ENCODE results near the gene TCF7L1. TPM values are rescaled to one million over a fixed set of nuclear protein-coding genes. Genes with fewer than 3 reads are reported as not detected.
A peak's percentile ranks its signal among the peaks of the same experiment; 100 is the strongest.
"Not testable (repeated sequence)": the region's sequence is repeated elsewhere in the genome, so short reads cannot be mapped to it uniquely, and the experiment has no call there.

The TCF7L1 gene
- total RNA-seq (2014; rRNA removed; shearing (Covaris generic)), result 0.24 TPM in 1 of 2 replicates, not detected in the other

- DNase-seq (ENCODE audit: low spot score), result peak; percentile 54
These were observed at the start of gene TCF7L1 for GRCh38 chr2:85132834-85133637. Gene TCF7L1 (plus strand): TSS chr2:85133392. CDS start chr2:85133685, 293 bp downstream.

GRCh38 chr2:85085563-85085962 lies 47.6 kb upstream of the TCF7L1 start:
- no peak for DNase-seq (ENCODE audit: low spot score)

GRCh38 chr2:85087541-85087940 lies 45.7 kb upstream of the TCF7L1 start:
- no peak for DNase-seq (ENCODE audit: low spot score)

- DNase-seq (ENCODE audit: low spot score), result no peak
These were observed 44.3 kb upstream of the TCF7L1 start for GRCh38 chr2:85088921-85089320.

- DNase-seq (ENCODE audit: low spot score), result no peak
These were observed 43.6 kb upstream of the TCF7L1 start for GRCh38 chr2:85089585-85089984.

- DNase-seq (ENCODE audit: low spot score), result no peak
These were observed 41.4 kb upstream of the TCF7L1 start for GRCh38 chr2:85091838-85092237.

GRCh38 chr2:85095094-85095493 lies 38.1 kb upstream of the TCF7L1 start:
- peak; percentile 14 for DNase-seq (ENCODE audit: low spot score)

GRCh38 chr2:85096616-85097015 lies 36.6 kb upstream of the TCF7L1 start:
- no peak for DNase-seq (ENCODE audit: low spot score)

- no peak for DNase-seq (ENCODE audit: low spot score)
These were observed 29.0 kb upstream of the TCF7L1 start for GRCh38 chr2:85104228-85104627.

- no peak for DNase-seq (ENCODE audit: low spot score)
These were observed 26.6 kb upstream of the TCF7L1 start for GRCh38 chr2:85106489-85107180.

GRCh38 chr2:85110991-85111560 lies 22.1 kb upstream of the TCF7L1 start:
- peak; percentile 94 for DNase-seq (ENCODE audit: low spot score)

- peak; percentile 72 for DNase-seq (ENCODE audit: low spot score)
These were observed 21.3 kb upstream of the TCF7L1 start for GRCh38 chr2:85111819-85112281.

GRCh38 chr2:85112906-85113625 lies 20.1 kb upstream of the TCF7L1 start:
- DNase-seq (ENCODE audit: low spot score), result peak; percentile 54

- no peak for DNase-seq (ENCODE audit: low spot score)
These were observed 18.4 kb upstream of the TCF7L1 start for GRCh38 chr2:85114586-85115330.

- DNase-seq (ENCODE audit: low spot score), result no peak
These were observed 17.0 kb upstream of the TCF7L1 start for GRCh38 chr2:85116207-85116606.

- no peak for DNase-seq (ENCODE audit: low spot score)
These were observed 13.3 kb upstream of the TCF7L1 start for GRCh38 chr2:85119900-85120299.

- no peak for DNase-seq (ENCODE audit: low spot score)
These were observed 12.8 kb upstream of the TCF7L1 start for GRCh38 chr2:85120363-85120762.

- not testable (repeated sequence) for DNase-seq (ENCODE audit: low spot score)
These were observed 6.7 kb upstream of the TCF7L1 start for GRCh38 chr2:85126462-85126861.

- DNase-seq (ENCODE audit: low spot score), result no peak
These were observed 3.3 kb upstream of the TCF7L1 start for GRCh38 chr2:85129861-85130260.

- no peak for DNase-seq (ENCODE audit: low spot score)
These were observed 2.8 kb upstream of the TCF7L1 start for GRCh38 chr2:85130407-85130806.

- DNase-seq (ENCODE audit: low spot score), result no peak
These were observed 2.1 kb upstream of the TCF7L1 start for GRCh38 chr2:85131116-85131515.

All from A172 (cell line).